ENCODE results near the gene TPP1.

TPP1 gene

GRCh38 chr11:6625156-6625831 lies 6.1 kb upstream of the TPP1 start:
- DNase-seq (ENCODE audit: low read depth) = no peak
- TF ChIP-seq CTCF (IDR thresholded peaks at IDR 0.05; ENCODE audit: control insufficient read depth, insufficient read depth, low read depth, low read length, missing control alignments) = no peak
- no peak overlapping the region for H3K4me3 ChIP-seq (ENCODE audit: control insufficient read depth, low read depth, low read length)

- TF ChIP-seq CTCF (IDR thresholded peaks at IDR 0.05; ENCODE audit: control insufficient read depth, insufficient read depth, low read depth, low read length, missing control alignments) = no peak
- no peak overlapping the region for H3K4me3 ChIP-seq (ENCODE audit: control insufficient read depth, low read depth, low read length)
- no peak for DNase-seq (ENCODE audit: low read depth)
These were observed 4.5 kb upstream of the TPP1 start for GRCh38 chr11:6623391-6624363.

- no peak for DNase-seq (ENCODE audit: low read depth)
- H3K4me3 ChIP-seq (ENCODE audit: control insufficient read depth, low read depth, low read length) = no peak overlapping the region
- no peak for TF ChIP-seq CTCF (IDR thresholded peaks at IDR 0.05; ENCODE audit: control insufficient read depth, insufficient read depth, low read depth, low read length, missing control alignments)
These were observed 3.3 kb upstream of the TPP1 start for GRCh38 chr11:6622261-6623171.

- no peak for TF ChIP-seq CTCF (IDR thresholded peaks at IDR 0.05; ENCODE audit: control insufficient read depth, insufficient read depth, low read depth, low read length, missing control alignments)
- no peak for DNase-seq (ENCODE audit: low read depth)
- H3K4me3 ChIP-seq (ENCODE audit: control insufficient read depth, low read depth, low read length) = no peak overlapping the region
These were observed 2.5 kb upstream of the TPP1 start for GRCh38 chr11:6621711-6622211.

- DNase-seq (ENCODE audit: low read depth) = no peak
- no peak overlapping the region for H3K4me3 ChIP-seq (ENCODE audit: control insufficient read depth, low read depth, low read length)
- TF ChIP-seq CTCF (IDR thresholded peaks at IDR 0.05; ENCODE audit: control insufficient read depth, insufficient read depth, low read depth, low read length, missing control alignments) = no peak
These were observed 1.4 kb upstream of the TPP1 start for GRCh38 chr11:6620636-6621035.

Data from AG09309 (cell line).